ENCODE results near the gene CLEC4D. TPM values are rescaled to one million over a fixed set of nuclear protein-coding genes. Genes with fewer than 3 reads are reported as not detected.

Gene CLEC4D
- total and polyA plus RNA-seq, 2 of the 8 experiments (the other 6 are each of a cell fraction or from before 2014, with no cell fraction given) = 0.14 TPM; not detected in 1

DNA sequence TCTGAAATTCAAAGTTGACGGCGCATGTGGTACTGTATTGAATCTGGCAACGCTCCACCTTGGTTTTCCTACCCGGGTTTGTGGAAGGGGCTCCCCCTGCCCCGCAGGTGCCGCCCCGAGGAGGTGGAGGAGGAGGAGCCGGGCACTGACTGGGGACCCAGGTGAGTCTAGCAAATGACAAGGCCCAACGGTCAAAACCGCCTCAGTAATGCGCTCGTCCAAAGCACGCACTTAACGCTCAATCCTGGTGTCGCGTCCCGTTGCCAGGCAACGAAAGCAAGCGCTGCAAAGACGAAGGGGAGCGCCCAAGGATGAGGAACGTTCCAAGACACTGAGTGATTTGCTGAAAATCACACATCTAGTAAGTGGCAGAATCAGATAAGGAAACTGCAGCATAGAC lies 51.4 kb downstream of the CLEC4D start:
- POLR2A ChIA-PET (ENCODE audit: partially characterized antibody) = no interaction called here
- H3K56ac ChIP-seq (replicated peaks; ENCODE audit: insufficient read length, low read depth, low read length) = no peak overlapping the region
- no peak overlapping the region for H2BK5ac ChIP-seq (ENCODE audit: low read depth, low read length)
- WGBS, 2 experiments (ENCODE audit: extremely low coverage in 1 of 2, insufficient coverage in 1 of 2, insufficient read length in 1 of 2, insufficient replicate concordance in 2 of 2, low coverage in 1 of 2, low lambda C conversion rate in 2 of 2, missing lambda C conversion rate in 1 of 2) = 47% methylated on average over 21 of the region's 22 CpGs; no CpG with 5 or more reads in 1 of the 2 experiments
- peak overlapping the region in 1 of 2 experiments; percentile 33; a peak in 1 of 4 replicates for H3K4me2 ChIP-seq (ENCODE audit: insufficient read depth in 1 of 2, low read depth in 2 of 2, low read length in 2 of 2)
- H3K4ac ChIP-seq (replicated peaks; ENCODE audit: insufficient read length, low read depth, low read length) = no peak overlapping the region
- H3K23ac ChIP-seq (ENCODE audit: insufficient read length) = no peak overlapping the region
- no peaks in the 10 kb centered on the region for H3K79me2 ChIP-seq (ENCODE audit: control insufficient read depth in 1 of 2, insufficient read depth in 2 of 2, low read length in 2 of 2)
- H3K23me2 ChIP-seq (ENCODE audit: low read depth, low read length) = no peaks in the 10 kb centered on the region
- peaks cover 8 to 13% of the 10 kb centered on the region in 2 experiments for H3K9me3 ChIP-seq (ENCODE audit: insufficient read depth in 2 of 2, low read depth in 1 of 2, low read length in 1 of 2)
- no peaks in the 10 kb centered on the region for H3K79me1 ChIP-seq (ENCODE audit: low read depth, low read length)
- no peak overlapping the region for H2BK15ac ChIP-seq (ENCODE audit: low read length)
- peak overlapping the region in 1 of 4 experiments; percentile 5; a peak in 2 of 8 replicates for H3K4me3 ChIP-seq (ENCODE audit: extremely low read depth in 1 of 4, insufficient read depth in 2 of 4, low read depth in 3 of 4, low read length in 4 of 4)
- H3K27me3 ChIP-seq (replicated peaks in 1 of 4; ENCODE audit: control insufficient read depth in 3 of 4, extremely low read depth in 1 of 4, insufficient read depth in 3 of 4, low read length in 3 of 4) = no peaks in the 10 kb centered on the region
- no peak overlapping the region for H3K9ac ChIP-seq (replicated peaks in 1 of 4; ENCODE audit: extremely low read depth in 1 of 4, low read depth in 3 of 4, low read length in 3 of 4)
- H2AFZ ChIP-seq (ENCODE audit: low read length) = no peak overlapping the region; the same call in 1 of the 2 replicates
- CTCF ChIA-PET (ENCODE audit: partially characterized antibody) = interaction anchor here (1.1 to 1.9 kb wide), 3 partner anchors 9 to 20 kb away, joined by 3 to 7 read pairs (median 6); no protein-coding TSS in a partner anchor
- peak overlapping the region; percentile 36 for H4K91ac ChIP-seq (replicated peaks; ENCODE audit: insufficient read length, low read length)
- FAIRE-seq = no peak
- no peak overlapping the region for H3K27ac ChIP-seq (ENCODE audit: low read depth, low read length)
- no peak overlapping the region for H4K8ac ChIP-seq (ENCODE audit: extremely low read depth, insufficient read depth, low read length)
- no peak overlapping the region for H2BK120ac ChIP-seq (replicated peaks; ENCODE audit: low read depth, low read length)
- no peak overlapping the region for H2BK20ac ChIP-seq (ENCODE audit: low read length)
- H4K5ac ChIP-seq (ENCODE audit: insufficient read length, low read depth, low read length) = no peak overlapping the region
- TF ChIP-seq SP2 (IDR thresholded peaks at IDR 0.05; ENCODE audit: low read length) = no peak
- no peak for TF ChIP-seq SIX5 (IDR thresholded peaks at IDR 0.05; ENCODE audit: low read depth, low read length)
- peak in 1 of 2 experiments; percentile 59; a peak in 1 of 4 replicates for TF ChIP-seq SIN3A (conservative IDR thresholded peaks at IDR 0.05 in 1 of 2, IDR thresholded peaks at IDR 0.05 in 1 of 2; ENCODE audit: low read depth in 1 of 2, low read length in 2 of 2)
- TF ChIP-seq JUN (IDR thresholded peaks at IDR 0.05; ENCODE audit: low read depth, low read length) = no peak
- H3K14ac ChIP-seq (ENCODE audit: insufficient read length) = no peak overlapping the region
- H2BK12ac ChIP-seq (ENCODE audit: low read depth, low read length) = peak overlapping the region; percentile 44; the same call in 1 of the 2 replicates
- peak overlapping the region; percentile 71 for H3K18ac ChIP-seq (ENCODE audit: extremely low read depth, low read length)
- no peaks in the 10 kb centered on the region for H3K36me3 ChIP-seq (ENCODE audit: control insufficient read depth in 2 of 4, insufficient read depth in 4 of 4, low read length in 3 of 4)
- DNase-seq (ENCODE audit: low read depth in 1 of 2, low spot score in 2 of 2) = peak in 1 of 2 experiments; percentile 64
- H3K4me1 ChIP-seq (replicated peaks in 1 of 4; ENCODE audit: control insufficient read depth in 3 of 4, insufficient read depth in 4 of 4, low read length in 3 of 4) = peaks cover 0 to 11% (median 6%) of the 10 kb centered on the region in 4 experiments; a peak in 6 of 7 replicates
- H4K20me1 ChIP-seq (replicated peaks in 1 of 2; ENCODE audit: control insufficient read depth in 1 of 2, insufficient read depth in 2 of 2, low read length in 2 of 2) = no peaks in the 10 kb centered on the region
- H2AK5ac ChIP-seq (ENCODE audit: low read depth, low read length) = no peak overlapping the region

Measured in H1 (cell line).